GM19467 (cell line): ENCODE results near the gene COMMD6.
A peak's percentile ranks its signal among the peaks of the same experiment; 100 is the strongest.

Source experiments
- ATAC-seq: cut with Tn5 transposase; IDR thresholded peaks from one replicate; pipeline ENCODE4 v1.9.1; 2021; ENCODE audit warnings: mild to moderate bottlenecking, moderate library complexity; ENCODE audit not compliant: unreplicated experiment

Gene COMMD6

DNA sequence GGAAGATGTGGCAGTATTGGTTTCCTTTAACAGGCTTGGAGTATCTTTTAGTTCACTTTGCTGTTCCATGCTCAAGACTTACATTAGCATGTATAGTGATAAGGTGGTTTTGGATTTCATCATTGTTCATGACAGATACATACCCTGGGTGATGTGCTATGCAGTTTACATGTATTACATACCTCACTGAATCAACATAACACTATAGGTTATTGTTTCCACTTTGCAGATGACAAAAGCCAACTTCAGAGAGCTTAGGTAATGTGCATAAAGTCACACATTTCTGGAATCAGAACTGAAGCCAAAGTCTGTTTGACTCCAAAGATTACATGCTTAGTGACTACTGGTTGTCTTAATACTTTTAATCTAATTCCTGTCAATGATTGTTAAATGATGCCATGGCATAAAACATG lies 7.1 kb downstream of the COMMD6 start:
- no peak for ATAC-seq

GRCh38 chr13:75521956-75522355 lies 15.7 kb downstream of the COMMD6 start:
- ATAC-seq = no peak

GRCh38 chr13:75518439-75519088 lies 19.1 kb downstream of the COMMD6 start:
- no peak for ATAC-seq

DNA sequence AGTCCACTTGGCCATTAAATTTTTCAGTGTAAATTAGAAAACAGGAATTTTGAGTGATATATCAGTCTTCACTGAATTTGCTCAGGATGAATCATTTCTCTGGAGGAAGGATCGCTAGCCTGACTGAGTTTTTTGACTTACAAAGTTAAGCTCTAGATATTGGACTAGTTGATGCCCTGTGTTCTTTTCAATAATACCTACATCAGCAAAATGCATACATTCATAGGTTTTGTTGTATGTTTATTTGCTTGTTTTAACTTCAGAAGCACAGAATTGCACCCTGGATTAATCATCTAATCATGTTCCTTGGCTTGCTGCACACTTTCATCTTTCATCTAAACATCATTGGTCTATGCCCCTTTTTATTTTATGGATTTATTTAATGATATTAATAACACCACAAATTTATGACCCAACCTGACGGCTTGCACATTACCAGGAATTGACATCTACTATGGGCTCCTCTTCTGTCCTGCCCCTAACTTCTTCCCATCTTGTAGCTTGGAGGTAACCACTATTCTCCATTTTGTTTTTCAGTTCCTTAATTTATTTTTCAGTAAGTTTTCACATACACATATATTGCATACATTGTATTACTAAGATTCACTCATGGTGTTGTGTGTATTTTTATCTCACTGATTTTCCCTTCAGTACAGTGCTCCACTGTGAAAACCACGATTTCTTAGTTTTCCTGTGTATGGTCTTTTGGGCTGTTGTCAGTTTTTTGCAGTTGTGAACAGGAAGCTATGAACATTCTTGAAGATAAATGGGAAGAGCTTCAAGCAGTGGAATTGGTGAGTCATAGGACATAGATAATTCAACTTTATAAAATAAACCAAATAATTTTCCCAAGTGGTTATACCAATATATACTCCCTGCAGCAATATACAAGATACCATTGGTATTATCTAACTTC lies 23.3 kb downstream of the COMMD6 start:
- no peak for ATAC-seq

GRCh38 chr13:75513271-75513670 lies 24.4 kb downstream of the COMMD6 start:
- ATAC-seq = no peak

DNA sequence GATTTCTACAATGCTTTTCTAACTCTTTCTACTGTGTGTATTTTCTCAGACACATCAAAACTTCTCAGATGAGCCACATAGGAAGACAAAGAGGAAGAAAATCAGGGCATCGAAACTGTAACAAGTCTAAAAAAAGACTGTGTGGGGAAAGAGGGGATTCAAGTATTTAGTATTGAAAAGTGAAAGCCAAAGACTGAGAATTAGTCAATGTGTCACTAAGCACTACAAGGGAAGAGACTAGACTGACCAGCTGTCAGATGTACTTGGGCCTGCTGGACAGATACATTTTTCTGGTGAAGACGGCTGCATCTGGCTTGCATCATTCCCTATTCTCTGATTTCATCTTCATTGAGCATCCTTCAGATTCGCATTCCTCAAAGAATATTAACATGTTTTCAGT lies 25.4 kb downstream of the COMMD6 start:
- ATAC-seq = peak; percentile 91

DNA sequence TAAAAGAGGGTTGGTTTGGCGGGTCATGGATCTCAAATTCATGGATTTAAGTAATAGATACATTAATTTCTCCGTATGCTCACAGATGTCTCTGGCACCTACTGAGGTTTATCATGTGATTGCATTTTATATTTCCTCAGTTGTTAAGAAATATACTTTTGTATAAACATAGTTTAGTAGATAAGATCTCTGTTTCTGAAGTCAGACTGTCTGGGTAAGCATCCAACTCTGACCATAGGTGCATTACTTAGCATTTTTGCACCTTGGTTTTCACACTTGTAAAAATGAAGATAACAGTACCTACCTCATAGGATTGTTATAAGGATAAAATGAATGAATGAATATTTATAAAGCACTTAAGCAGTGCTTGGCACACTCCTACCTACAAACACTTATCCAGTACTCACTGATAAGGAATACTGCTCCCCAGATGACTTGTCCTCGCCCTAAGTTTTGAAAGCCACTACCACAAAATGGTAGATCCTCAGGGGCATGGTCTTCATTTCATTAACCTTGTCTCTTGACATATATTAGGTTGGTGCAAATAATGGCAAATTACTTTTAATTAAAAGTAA lies 26.5 kb downstream of the COMMD6 start:
- ATAC-seq = no peak

GRCh38 chr13:75508002-75508548 lies 29.6 kb downstream of the COMMD6 start:
- ATAC-seq = no peak

DNA sequence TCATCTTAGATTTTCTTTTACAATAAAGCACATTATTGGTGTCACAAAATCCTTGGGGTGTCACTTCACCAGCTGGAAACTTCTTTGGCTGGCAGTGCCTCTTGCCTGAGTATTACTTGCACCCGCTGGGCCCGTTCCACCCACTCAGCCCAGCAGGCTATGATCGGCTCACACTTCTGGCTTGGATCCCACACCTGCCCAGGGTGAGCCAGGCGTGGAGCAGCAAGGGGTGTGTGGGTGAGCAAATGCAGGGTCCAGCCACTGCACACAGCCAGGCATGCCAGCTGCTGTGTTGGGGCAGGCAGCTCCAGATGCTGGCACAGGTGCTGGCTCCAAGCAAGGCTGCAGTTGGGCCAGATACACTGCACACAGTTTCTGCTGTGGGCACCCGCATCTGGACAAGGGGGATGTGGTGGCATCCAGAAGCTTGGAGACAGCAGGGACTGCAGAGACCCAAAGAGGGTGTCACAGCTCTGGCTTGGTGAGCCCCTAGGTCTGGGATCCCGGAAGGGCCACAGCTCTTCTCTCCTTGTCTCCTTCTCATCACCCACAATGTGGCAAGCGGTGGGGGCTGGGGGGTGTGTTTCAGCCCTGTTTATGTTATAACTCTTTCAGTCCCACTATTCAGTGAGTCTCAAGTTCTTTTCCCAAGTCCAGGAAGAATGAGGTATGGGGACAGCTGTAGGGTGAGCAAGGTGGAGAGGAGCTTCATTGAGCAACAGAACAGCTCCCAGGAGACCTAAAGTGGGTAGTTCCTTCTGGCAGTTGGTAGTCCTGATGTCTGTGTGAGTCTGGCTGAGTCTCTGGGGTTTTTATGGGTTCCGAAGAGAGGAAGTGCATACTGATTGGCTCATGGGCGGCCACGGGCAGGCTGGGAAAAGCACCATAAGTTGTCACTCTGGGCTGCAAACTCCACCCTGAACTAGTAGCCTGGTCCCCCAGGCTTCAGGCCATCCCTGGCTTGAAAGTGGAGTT lies 30.3 kb downstream of the COMMD6 start:
- no peak for ATAC-seq

- no peak for ATAC-seq
Measured at GRCh38 chr13:75506018-75506417, 31.6 kb downstream of the COMMD6 start.

DNA sequence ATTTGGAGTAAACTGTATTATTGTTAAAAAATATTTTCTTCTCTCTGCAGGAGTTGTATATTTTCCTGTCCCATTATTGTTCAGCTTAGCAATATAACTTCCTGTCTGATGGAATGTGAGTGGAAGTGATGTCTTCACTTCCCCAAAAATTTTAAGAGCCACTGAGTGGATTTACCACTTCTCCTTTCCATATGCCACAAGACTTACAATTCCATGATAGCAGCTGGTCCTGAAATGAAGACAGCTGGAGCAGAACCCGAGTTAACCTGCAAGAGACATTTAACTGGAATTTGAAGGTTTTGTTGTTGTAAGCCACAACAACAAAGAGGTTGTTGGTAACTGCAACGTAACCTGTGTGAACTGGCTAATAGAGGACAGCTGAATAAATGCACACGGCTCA lies 32.3 kb downstream of the COMMD6 start:
- no peak for ATAC-seq

- ATAC-seq = no peak
Measured at GRCh38 chr13:75495938-75496337, 41.7 kb downstream of the COMMD6 start.

DNA sequence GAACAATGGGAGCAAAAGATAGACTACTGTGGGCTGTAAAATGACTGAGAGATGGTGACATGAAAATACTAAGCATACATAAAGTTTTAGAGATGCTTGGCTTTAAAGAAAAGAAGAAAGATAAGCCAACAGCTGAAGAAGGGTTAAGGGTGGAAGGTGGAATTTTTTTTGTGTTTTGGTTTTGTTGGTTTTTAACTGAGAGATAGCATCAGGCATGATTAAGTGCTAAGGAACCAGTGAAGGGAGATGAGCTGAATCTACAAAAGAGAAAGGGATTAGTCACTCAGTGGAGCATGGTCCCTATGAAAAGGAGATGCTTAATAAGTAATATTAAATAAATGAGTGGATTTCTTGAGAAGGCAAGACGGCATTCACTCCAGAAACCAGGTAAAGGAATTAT lies 43.1 kb downstream of the COMMD6 start:
- no peak for ATAC-seq

DNA sequence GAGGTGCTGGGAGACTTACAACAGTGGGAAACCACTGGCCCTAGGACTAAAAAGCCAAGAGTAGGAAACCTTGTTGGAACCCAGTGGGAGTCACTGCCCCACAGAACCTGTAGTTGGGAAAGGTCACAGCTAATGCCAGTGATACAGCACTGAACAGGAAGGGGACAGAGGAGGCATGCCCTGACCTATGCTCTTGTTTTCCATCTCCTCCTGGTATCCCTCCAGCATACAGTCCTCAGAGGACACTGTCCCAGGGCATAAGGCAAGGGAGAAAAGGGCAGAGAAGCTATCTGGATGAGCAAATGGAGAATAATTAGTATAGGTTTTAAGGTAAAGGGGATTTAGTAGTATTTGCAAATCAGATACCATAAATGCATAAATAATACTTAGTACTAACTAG lies 44.5 kb downstream of the COMMD6 start:
- no peak for ATAC-seq

GRCh38 chr13:75492389-75492788 lies 45.3 kb downstream of the COMMD6 start:
- ATAC-seq = no peak

GRCh38 chr13:75491376-75491775 lies 46.3 kb downstream of the COMMD6 start:
- no peak for ATAC-seq

GRCh38 chr13:75489502-75490263 lies 48.0 kb downstream of the COMMD6 start:
- ATAC-seq = peak; percentile 85

DNA sequence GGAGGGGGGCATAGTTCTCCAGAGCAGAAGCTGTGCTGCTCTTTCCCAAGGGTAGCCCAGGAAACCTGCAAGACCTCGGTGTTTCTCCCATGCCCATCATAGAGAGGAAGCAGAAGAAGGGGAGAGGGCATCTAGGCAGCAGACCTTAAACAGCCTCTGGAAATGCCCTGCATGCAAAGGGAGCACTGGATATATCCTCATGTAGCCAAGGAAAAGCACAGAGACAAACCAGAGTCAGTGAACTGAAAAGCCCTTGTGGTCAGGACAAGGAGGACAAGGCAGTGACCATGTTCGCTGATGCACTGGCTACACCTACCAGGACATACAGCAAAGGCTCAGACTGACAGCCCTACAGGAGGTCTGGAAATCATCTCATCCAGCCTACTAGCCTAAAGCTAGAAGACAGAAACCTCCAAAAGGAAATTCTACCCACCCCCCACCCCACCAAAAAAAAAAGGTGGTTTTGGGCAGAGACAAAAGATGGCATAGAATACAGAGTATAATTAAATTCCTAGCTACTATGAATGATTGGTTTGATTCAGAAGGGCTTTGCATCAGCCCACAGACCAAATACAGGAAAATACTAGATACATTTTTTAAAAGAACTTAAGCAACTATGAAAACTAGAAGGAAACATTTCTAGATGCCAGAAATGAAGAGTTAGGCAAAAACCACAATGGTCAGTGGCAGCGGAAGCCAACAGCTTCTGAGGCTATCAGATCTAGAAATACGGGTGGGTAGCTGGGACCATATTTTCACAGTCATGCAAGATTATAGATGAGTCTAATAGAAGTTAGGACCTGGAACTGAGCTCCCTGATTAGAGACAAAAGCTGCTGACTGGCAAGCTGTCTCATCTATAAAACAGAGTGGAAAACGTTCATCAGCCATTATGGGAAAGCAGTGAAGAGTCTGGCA lies 51.2 kb downstream of the COMMD6 start:
- ATAC-seq = no peak
